Activated CD4-positive, alpha-beta T cell treated with anti-CD3 and anti-CD28 coated beads for 36 hours (primary cell): ENCODE results near the gene PDZRN4. TPM values are rescaled to one million over a fixed set of nuclear protein-coding genes. Genes with fewer than 3 reads are reported as not detected.
"Not testable (repeated sequence)": the region's sequence is repeated elsewhere in the genome, so short reads cannot be mapped to it uniquely, and the experiment has no call there.

ENCODE experiments used
- ATAC-seq: fragments of 200-7000 bp; cut with Tn5 transposase; one replicate; pipeline ENCODE4 v1.10.0; 2021; ENCODE audit warnings: mild to moderate bottlenecking, moderate library complexity
- CTCF ChIA-PET: fragments of 350-600 bp; sonication (Branson Sonifier 250); formaldehyde crosslinking; loops from one replicate; lab custom pipeline; 2021; ENCODE audit warnings: antibody characterized with exemption; lab: Charles Lee
- POLR2A ChIA-PET: fragments of 350-600 bp; sonication (Branson Sonifier 250); formaldehyde crosslinking; loops from one replicate; lab custom pipeline; 2021; ENCODE audit warnings: antibody characterized with exemption, inconsistent platforms; lab: Charles Lee
- DNase-seq: peaks from one replicate; pipeline ENCODE4 v3.0.0-alpha.2; 2020
- H3K27ac Mint-ChIP-seq: one replicate; pipeline ENCODE4 v1.8.0; 2021; ENCODE audit warnings: mixed read lengths
- H3K27me3 Mint-ChIP-seq: one replicate; pipeline ENCODE4 v1.8.0; 2021; ENCODE audit warnings: mixed read lengths
- H3K36me3 Mint-ChIP-seq: one replicate; pipeline ENCODE4 v1.8.0; 2021; ENCODE audit warnings: low read depth, mixed read lengths
- H3K4me1 Mint-ChIP-seq: one replicate; pipeline ENCODE4 v1.8.0; 2021; ENCODE audit warnings: mixed read lengths
- H3K4me3 Mint-ChIP-seq: one replicate; pipeline ENCODE4 v1.8.0; 2021; ENCODE audit warnings: mild to moderate bottlenecking, moderate library complexity, mixed read lengths
- H3K9me3 Mint-ChIP-seq: one replicate; pipeline ENCODE4 v1.8.0; 2021; ENCODE audit warnings: low read depth, mixed read lengths
- intact Hi-C, 2 experiments: fragments of 100-400 bp; cut with DNase I in 1 of 2; cut with micrococcal nuclease in 1 of 2; formaldehyde crosslinking; loops; one replicate each; pipeline versions ENCODE4 v1.14.2 to v1.15.1; 2022 to 2024; cut with DNase I, micrococcal nuclease
- total RNA-seq, 2 experiments: library from RNA; stranded (reverse); gene quantifications; one replicate each; pipeline ENCODE4 v1.2.3, GENCODE V29; 2021

The PDZRN4 gene
- total RNA-seq, 2 experiments from 2014 or later: not detected

DNA sequence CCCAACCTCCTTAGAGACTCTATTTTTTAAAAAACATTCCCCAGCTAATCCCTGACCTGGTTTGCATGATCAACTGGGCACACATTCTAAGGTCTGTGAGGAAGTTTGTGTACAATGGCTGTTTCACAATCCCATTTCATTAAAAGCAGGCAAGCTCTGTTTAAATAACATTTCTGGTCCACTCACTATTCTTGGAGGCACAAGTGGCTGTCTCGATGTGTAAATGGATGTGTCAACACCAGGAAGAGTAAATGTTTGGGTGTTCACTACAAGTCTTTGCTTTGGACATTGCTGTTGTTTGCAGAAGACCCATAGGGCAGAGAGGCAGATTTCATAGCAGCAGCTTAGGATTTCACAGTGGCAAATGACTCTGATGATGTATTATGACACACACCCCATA is 98.3 kb downstream of the PDZRN4 start:
- H3K27me3 Mint-ChIP-seq: peaks cover 3% of the 10 kb centered on the region
- no peaks in the 10 kb centered on the region for H3K36me3 Mint-ChIP-seq
- CTCF ChIA-PET: no interaction called here
- no peaks in the 10 kb centered on the region for H3K9me3 Mint-ChIP-seq
- no peak overlapping the region for H3K4me3 Mint-ChIP-seq
- DNase-seq (no peak), ATAC-seq (no peak)
- no peak overlapping the region for H3K27ac Mint-ChIP-seq
- intact Hi-C loops: no loop called here
- POLR2A ChIA-PET: no interaction called here
- no peaks in the 10 kb centered on the region for H3K4me1 Mint-ChIP-seq

DNA sequence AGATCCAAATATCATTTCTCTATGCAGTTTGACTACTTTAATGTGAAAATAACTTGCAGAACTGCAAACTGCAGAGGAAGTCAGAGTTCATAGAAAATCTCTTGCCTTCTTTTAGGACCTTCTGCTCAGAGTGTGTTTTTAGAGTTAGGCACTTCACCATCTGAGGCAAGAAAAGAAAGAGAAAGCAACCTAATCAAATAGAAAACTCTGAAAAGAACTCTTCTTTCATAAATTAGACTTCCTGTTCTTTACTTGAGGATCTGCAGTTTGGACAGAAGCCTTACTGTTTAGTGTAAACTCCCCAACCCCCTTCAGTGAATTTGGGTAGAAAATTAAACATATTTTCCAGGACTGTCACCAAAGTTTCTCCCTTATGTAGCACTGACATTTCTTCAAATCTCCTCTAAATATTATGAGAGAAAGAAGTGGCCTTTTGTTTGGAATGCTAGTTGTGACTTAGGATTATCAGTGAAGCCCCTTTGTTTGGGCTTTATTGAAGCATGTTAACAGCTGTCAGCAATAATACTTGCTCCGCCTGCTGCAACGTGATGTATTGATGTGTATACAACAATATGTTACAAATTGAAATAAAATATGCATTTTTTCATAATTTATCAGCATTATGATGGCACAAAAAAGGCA is 99.5 kb downstream of the PDZRN4 start:
- no peak overlapping the region for H3K4me3 Mint-ChIP-seq
- no peaks in the 10 kb centered on the region for H3K9me3 Mint-ChIP-seq
- CTCF ChIA-PET: no interaction called here
- POLR2A ChIA-PET: interaction anchor here (0.6 kb wide), 1 partner anchor 473 kb away, joined by 3 read pairs; no protein-coding TSS in a partner anchor
- no peaks in the 10 kb centered on the region for H3K4me1 Mint-ChIP-seq
- DNase-seq (no peak), ATAC-seq (no peak)
- intact Hi-C loops: no loop called here
- H3K36me3 Mint-ChIP-seq: no peaks in the 10 kb centered on the region
- no peak overlapping the region for H3K27ac Mint-ChIP-seq
- H3K27me3 Mint-ChIP-seq: peaks cover 3% of the 10 kb centered on the region

DNA sequence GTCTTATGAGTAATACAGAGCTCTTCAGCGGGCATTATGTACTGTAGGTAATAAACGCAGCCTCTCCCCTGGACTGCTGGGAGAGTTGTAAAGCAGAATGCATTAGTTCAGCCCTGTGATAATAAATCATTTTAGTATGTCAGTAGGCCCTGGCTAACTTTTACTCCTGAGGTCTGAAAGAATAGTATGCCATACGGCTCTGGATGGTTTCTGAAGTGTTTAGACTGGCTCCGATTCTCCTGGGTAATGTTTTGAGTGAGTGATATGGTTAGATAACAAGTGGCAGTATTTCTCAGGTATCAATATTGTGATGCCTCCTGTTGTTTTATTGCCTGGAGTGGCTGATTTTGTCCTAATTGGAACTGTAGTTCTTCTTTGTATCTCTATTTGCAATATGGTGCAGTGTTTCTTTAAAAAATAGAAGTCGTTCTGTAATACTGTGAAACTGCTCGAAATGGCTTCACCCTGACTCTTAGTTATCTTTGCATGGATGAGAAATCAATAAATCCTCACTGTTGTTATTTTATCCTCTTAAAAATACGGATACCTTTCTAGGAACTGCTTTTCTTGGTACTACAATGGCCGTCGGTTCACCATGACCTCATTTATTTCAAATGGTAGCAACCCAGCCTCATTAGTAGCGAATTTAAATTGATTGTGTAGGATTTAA is 100.2 kb downstream of the PDZRN4 start:
- intact Hi-C loops: no loop called here
- Mint-ChIP-seq H3K27ac (no peak overlapping the region), H3K9me3 (no peaks in the 10 kb centered on the region), H3K36me3 (no peaks in the 10 kb centered on the region), H3K4me3 (no peak overlapping the region), H3K27me3 (peaks cover 3% of the 10 kb centered on the region), H3K4me1 (no peaks in the 10 kb centered on the region)
- DNase-seq (no peak), ATAC-seq (no peak)
- ChIA-PET CTCF (no interaction called here), POLR2A (no interaction called here)

DNA sequence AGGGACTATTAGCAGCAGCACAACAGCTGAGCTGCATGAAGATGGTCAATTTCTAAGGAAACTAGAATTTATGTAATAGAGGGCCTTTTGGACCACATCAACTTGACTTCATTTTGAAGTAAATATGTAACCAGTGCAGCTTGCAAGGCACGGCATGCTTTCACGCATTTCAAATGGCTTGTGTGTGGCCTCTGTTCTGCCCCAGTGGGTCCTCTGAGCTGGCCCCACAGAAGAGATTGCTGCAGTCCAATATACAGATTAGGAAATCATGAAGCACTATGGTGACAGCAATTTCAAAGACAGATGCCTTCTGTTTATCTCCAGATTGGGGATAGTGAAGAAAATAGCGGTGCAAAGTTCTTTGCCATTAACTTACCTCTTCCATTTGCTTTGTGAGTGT is 101.4 kb downstream of the PDZRN4 start:
- no peaks in the 10 kb centered on the region for H3K4me1 Mint-ChIP-seq
- ChIA-PET CTCF (no interaction called here), POLR2A (no interaction called here)
- no peaks in the 10 kb centered on the region for H3K36me3 Mint-ChIP-seq
- intact Hi-C loops: no loop called here
- ATAC-seq (no peak), DNase-seq (no peak)
- H3K27me3 Mint-ChIP-seq: peaks cover 6% of the 10 kb centered on the region
- H3K9me3 Mint-ChIP-seq: no peaks in the 10 kb centered on the region
- no peak overlapping the region for H3K27ac Mint-ChIP-seq
- no peak overlapping the region for H3K4me3 Mint-ChIP-seq

DNA sequence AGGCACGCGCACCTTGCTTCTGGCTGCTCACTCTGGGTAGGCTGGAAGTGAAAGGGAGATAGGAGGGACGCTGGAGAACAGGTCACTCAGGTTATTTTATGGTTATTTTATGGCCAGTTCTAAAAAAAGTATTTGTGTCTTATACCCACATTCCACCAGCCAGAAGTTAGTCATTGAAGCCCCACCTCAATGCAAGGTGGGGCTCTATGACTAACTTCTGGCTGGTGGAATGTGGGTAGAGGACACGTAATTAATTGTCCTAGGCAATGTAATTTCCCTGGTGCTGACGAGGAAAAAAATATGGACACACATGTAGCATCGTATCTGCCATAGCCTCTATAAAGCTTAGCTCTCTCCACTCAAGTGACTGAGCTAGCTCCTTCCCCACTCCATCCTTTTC is 104.9 kb downstream of the PDZRN4 start:
- H3K27ac Mint-ChIP-seq: no peak overlapping the region
- CTCF ChIA-PET: interaction anchor here (0.6 kb wide), 1 partner anchor 41 kb away, joined by 3 read pairs; no protein-coding TSS in a partner anchor
- no peaks in the 10 kb centered on the region for H3K4me1 Mint-ChIP-seq
- H3K4me3 Mint-ChIP-seq: no peak overlapping the region
- POLR2A ChIA-PET: no interaction called here
- DNase-seq (no peak), ATAC-seq (no peak)
- no peaks in the 10 kb centered on the region for H3K36me3 Mint-ChIP-seq
- peaks cover 6% of the 10 kb centered on the region for H3K27me3 Mint-ChIP-seq
- H3K9me3 Mint-ChIP-seq: no peaks in the 10 kb centered on the region
- intact Hi-C loops: no loop called here

DNA sequence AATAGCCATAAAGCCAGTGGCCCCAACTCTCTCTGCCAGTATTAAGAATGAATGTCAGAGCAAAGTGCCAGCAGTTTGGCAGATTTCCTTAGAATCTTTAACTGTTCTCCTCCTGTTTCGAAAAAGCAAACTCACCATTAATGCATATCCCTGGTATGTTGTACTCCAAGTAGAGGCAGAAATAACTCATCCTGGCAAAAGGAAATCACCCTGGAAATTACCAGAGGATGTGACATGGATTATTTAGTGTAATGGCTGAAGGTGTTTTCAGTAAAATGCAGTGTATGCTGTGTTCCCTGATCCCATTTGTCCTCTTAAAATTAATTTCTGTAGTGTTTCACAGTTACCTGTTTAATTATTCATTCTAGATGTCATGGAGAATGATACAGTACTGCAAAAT is 105.3 kb downstream of the PDZRN4 start:
- H3K4me3 Mint-ChIP-seq: no peak overlapping the region
- ATAC-seq: no peak
- H3K27ac Mint-ChIP-seq: no peak overlapping the region
- no peak for DNase-seq
- ChIA-PET POLR2A (no interaction called here), CTCF (no interaction called here)
- H3K27me3 Mint-ChIP-seq: peaks cover 6% of the 10 kb centered on the region
- intact Hi-C loops: no loop called here
- no peaks in the 10 kb centered on the region for H3K9me3 Mint-ChIP-seq
- no peaks in the 10 kb centered on the region for H3K4me1 Mint-ChIP-seq
- no peaks in the 10 kb centered on the region for H3K36me3 Mint-ChIP-seq

DNA sequence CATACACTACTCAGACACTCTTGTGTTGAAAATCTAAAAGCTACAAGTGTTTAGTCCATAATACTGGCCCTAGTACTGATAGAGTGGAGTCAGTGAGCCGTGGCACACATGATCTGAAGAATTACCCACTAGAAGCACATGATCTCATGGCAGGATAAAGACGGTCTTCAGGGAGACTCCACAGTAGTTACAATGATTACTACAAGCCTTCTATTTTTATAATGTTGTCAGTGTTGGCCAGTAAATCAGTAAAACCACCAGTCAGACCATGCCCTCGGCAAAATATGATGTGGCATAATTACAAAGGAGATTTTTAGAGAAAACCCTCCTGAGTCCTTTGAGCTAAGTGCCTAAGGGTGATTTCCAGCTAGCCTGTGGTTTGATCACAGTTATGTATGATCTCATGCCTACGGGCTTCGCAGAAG is 114.9 kb downstream of the PDZRN4 start:
- Mint-ChIP-seq H3K4me1 (no peaks in the 10 kb centered on the region), H3K27me3 (no peaks in the 10 kb centered on the region), H3K36me3 (no peaks in the 10 kb centered on the region), H3K4me3 (no peak overlapping the region), H3K27ac (no peak overlapping the region), H3K9me3 (no peaks in the 10 kb centered on the region)
- ATAC-seq: no peak
- POLR2A ChIA-PET: no interaction called here
- DNase-seq: no peak
- intact Hi-C loops: no loop called here
- CTCF ChIA-PET: no interaction called here

DNA sequence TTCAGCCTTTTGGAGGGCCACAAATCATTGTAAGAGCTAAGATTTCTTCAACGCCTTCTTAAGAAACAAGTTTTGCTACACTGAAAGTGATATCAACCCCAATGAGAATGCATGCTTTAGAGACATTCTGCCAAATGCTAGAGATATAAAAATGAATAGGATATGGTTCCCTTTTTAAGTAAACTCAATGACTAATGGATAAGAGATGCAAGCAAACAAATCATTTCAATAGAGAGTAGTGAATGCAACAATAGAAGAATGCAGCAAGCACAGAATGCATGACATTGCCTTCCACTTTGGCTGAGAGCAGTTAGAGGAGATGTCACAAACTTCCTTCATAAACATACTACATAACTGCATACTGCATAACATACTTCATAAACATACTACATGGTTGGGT is 116.4 kb downstream of the PDZRN4 start:
- DNase-seq: no peak
- no peak overlapping the region for H3K4me3 Mint-ChIP-seq
- no peaks in the 10 kb centered on the region for H3K27me3 Mint-ChIP-seq
- H3K36me3 Mint-ChIP-seq: no peaks in the 10 kb centered on the region
- ATAC-seq: no peak
- H3K4me1 Mint-ChIP-seq: no peaks in the 10 kb centered on the region
- ChIA-PET POLR2A (no interaction called here), CTCF (no interaction called here)
- intact Hi-C loops: no loop called here
- no peaks in the 10 kb centered on the region for H3K9me3 Mint-ChIP-seq
- no peak overlapping the region for H3K27ac Mint-ChIP-seq

DNA sequence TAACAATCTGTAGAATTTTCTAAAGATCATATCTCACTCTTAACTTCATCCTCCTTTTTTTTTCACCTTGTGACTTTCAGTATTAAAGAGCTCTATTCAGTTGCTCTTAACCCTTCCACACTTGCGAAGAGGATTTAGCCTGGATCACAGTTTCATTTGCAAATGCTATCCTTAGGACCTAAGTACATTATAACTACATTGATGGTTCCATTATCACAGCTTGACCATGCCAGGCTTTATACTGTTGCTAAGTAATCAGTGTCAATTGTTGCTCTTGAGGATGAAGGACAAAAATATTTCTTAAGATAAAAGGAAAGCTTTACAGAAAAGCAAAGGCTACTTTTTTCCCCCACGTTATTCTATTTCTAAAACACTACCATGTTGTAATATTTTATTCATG is 122.2 kb downstream of the PDZRN4 start:
- Mint-ChIP-seq H3K4me3 (no peak overlapping the region), H3K27me3 (no peaks in the 10 kb centered on the region), H3K4me1 (no peaks in the 10 kb centered on the region), H3K36me3 (no peaks in the 10 kb centered on the region), H3K27ac (no peak overlapping the region), H3K9me3 (no peaks in the 10 kb centered on the region)
- ATAC-seq (no peak), DNase-seq (no peak)
- ChIA-PET CTCF (interaction anchor here (0.6 kb wide), 1 partner anchor 171 kb away, joined by 3 read pairs; no protein-coding TSS in a partner anchor), POLR2A (no interaction called here)
- intact Hi-C loops: no loop called here

DNA sequence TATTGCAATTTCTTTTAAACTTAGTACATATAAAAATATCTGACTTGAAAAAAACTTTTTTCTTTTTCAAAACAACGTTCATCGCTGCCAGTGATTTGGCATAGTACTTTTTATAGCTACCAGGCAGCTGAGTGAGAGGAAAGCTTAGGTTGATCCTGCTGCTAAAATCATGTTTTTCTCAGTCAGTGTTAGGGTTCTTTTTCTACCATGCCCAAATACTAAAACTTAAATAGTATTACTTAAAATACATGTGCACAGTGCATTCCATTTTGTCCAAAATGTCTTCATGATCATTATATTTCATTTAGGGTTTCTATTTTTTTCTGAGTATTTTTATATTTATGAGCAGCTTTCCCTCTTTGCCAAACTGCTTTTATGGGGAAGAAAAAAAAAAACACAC is 123.8 kb downstream of the PDZRN4 start:
- ChIA-PET POLR2A (no interaction called here), CTCF (no interaction called here)
- ATAC-seq (no peak), DNase-seq (no peak)
- H3K4me3 Mint-ChIP-seq: no peak overlapping the region
- no peaks in the 10 kb centered on the region for H3K4me1 Mint-ChIP-seq
- H3K9me3 Mint-ChIP-seq: no peaks in the 10 kb centered on the region
- H3K27me3 Mint-ChIP-seq: no peaks in the 10 kb centered on the region
- intact Hi-C loops: no loop called here
- H3K27ac Mint-ChIP-seq: no peak overlapping the region
- H3K36me3 Mint-ChIP-seq: no peaks in the 10 kb centered on the region

DNA sequence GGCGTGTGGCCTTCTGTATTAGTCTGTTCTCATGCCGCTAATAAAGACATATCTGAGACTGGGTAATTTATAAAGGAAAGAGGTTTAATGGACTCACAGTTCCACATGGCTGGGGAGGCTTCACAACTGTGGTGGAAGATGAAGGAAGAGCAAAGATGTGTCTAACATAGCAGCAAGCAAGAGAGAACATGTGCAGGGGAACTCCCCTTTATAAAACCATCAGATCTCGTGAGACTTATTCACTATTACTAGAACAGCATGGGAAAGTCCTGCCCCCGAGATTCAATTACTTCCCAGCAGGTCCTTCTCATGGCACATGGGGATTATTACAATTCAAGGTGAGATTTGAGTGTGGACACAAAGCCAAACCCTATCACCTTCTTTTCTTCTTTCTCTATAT is 124.3 kb downstream of the PDZRN4 start:
- intact Hi-C loops, H3K36me3 Mint-ChIP-seq, H3K27me3 Mint-ChIP-seq, ATAC-seq, CTCF ChIA-PET, H3K4me1 Mint-ChIP-seq, H3K9me3 Mint-ChIP-seq, H3K27ac Mint-ChIP-seq, POLR2A ChIA-PET, DNase-seq, H3K4me3 Mint-ChIP-seq: not testable (repeated sequence)

DNA sequence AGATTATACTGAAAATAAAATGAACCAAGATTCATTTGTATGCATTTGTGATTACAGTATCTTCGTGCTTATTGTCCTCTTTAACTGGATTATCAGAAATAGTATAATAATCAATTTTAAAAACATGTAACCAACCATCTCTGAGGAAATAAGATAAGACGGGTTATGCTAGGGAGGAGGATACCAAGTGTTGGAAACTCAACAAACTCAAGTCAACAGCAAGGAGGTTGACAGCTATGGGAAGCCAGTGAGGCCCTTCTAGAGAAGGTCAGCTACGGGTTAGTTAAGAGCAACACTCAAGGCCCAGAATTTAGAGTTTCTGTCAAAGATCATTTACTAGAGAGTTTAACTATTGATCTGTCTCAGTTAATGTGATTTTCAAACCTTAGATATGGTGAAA is 137.2 kb downstream of the PDZRN4 start:
- H3K9me3 Mint-ChIP-seq: no peaks in the 10 kb centered on the region
- no peak overlapping the region for H3K4me3 Mint-ChIP-seq
- intact Hi-C loops: no loop called here
- DNase-seq (no peak), ATAC-seq (no peak)
- no peak overlapping the region for H3K27ac Mint-ChIP-seq
- ChIA-PET POLR2A (no interaction called here), CTCF (no interaction called here)
- no peaks in the 10 kb centered on the region for H3K4me1 Mint-ChIP-seq
- no peaks in the 10 kb centered on the region for H3K27me3 Mint-ChIP-seq
- no peaks in the 10 kb centered on the region for H3K36me3 Mint-ChIP-seq
